GM15510 (cell line): ENCODE measurements around the gene MYOC.

ENCODE experiments used
- POLR2A ChIP-seq: IDR thresholded peaks from 3 replicates; pipeline ENCODE4 v1.6.1; 2011; ENCODE audit warnings: borderline replicate concordance; ENCODE audit not compliant: insufficient read length; ENCODE audit errors: extremely low read depth

The MYOC gene

DNA sequence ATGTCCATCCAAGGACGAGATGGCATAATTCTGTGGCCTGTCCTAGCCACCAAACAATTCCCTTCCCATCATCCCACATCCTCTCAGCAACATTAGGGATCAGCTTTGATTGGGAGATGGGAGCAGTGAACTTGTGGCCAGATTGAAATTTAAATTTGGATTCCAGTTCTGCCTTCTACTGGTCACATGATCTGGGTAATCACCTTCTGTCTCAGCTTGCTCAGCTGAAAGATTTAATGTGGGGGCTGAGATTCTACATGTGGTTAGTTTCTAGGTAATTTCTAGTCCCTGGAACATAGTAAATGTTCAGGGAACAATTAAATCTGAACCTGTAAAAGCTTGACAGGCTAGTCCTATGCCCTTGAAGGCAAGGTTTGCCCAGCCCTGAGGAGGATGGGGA lies 27.3 kb downstream of the MYOC start:
- TF ChIP-seq POLR2A, result no peak

GRCh38 chr1:171623651-171624331 lies 28.7 kb downstream of the MYOC start:
- no peak for TF ChIP-seq POLR2A

DNA sequence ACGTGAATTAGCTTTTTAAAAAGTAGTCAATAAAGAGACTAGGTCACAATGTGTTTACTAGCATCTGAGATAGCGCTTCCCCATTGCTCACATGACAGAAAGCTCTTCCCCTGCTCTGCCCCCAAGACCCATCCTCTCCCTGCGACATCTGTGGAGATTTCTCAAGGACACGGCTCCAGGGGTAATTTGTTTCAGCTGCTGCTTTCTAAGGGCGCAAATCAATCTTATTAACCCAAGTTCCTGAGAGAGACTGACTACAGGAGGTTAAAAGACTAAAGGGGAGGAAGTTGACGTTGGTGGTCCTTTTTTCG lies 30.4 kb downstream of the MYOC start, which contains the start of gene MYOCOS:
MYOCOS (plus strand) TSS at position 92 of the 311 bp plus-strand sequence. CDS start 1,641 bp downstream, outside the sequence.
- TF ChIP-seq POLR2A, result no peak

DNA sequence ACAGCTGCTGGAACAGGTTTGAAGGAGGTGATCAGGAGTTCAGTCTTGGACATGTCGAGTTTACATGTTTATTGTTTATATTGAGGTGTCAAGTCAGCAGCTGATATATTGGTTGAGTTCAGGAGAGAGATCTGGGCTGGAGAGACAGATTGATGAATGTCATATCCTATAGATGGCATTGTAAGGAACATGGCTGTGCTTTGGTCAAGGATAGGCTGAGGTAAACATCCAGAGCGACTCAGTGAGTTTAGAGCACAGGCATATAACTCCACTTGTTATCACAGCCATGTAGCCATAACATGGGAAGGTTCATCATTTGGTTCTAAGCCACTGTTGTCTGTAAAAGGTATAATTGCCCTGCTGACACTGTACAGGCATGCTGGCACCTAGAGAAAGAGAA lies 35.9 kb downstream of the MYOC start:
- no peak for TF ChIP-seq POLR2A

DNA sequence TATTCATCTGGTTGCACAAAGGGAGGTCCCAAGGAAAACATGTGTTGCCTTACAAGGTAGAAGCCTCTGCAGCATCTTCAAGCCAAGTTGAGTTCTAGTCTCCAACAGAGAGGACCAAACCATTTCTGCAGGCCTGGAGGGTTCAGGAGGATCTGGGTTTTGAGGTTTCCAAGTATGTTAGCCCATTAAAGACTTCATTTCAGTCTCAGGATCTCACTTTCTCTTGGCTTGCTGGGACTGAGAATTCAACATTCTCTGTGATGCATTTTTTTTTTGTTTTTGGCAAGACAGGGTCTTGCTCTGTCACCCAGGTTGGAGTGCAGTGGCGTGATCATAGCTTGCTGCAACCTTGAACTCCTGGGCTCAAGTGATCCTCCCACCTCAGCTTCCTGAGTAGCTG lies 39.2 kb downstream of the MYOC start:
- no peak for TF ChIP-seq POLR2A

DNA sequence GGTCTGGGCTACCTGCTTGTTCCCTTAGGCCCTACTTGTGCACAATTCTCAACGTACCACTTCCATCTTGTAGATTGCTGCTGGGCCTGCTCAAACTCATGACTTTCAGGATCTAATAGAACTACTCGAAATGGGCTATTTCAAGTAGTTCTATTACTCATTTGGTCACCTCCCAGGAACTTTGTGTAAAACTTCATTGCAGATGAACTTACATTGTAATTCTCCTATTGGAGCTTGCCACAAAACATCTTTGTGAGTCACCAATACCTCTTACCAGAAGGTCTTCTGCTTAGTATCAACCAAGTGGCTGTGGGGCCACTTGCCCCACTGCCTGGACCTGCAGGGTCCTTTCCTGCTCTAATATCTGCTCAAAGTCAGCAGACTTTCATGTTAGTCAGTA lies 41.2 kb downstream of the MYOC start:
- no peak for TF ChIP-seq POLR2A

GRCh38 chr1:171610385-171610784 lies 42.1 kb downstream of the MYOC start:
- no peak for TF ChIP-seq POLR2A

GRCh38 chr1:171606402-171606941 lies 46.0 kb downstream of the MYOC start:
- TF ChIP-seq POLR2A, result no peak

DNA sequence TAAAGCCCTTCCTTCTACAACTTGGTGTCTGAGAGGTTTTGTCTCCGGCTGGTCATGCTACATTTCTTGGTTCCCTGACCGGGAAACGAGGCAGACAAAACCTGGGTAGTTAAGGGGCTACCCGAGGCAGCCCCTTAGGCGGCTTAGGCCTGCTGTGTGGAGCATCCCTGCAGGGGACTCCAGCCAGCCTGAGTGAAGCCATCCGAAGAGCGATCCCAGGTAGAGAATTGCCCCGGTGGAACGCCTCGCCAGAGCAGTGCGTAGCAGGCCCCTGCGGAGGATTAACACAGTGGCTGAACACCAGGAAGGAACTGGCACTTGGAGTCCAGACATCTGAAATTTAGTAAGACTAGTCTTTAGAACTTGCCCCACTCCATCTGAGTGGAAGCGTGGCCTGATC lies 51.6 kb downstream of the MYOC start:
- TF ChIP-seq POLR2A, result no peak

DNA sequence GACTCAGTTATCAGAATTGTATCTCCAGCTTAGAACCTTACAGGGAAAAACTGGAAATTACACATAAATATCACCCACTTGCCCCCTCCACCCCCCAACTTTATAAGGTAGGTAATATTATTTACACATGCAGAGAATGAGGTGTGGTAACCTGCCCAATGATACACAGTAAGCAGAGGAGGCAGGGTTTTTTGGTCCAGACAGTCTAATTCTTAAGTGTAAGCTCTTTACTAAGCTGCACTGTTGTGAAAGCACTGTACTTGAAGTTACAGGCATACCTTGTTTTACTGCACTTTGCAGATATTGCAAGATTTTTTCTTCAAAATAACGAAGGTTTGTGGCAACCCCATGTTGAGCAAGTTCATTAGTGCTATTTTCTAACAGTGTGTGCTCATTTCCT lies 55.3 kb downstream of the MYOC start:
- TF ChIP-seq POLR2A, result no peak

DNA sequence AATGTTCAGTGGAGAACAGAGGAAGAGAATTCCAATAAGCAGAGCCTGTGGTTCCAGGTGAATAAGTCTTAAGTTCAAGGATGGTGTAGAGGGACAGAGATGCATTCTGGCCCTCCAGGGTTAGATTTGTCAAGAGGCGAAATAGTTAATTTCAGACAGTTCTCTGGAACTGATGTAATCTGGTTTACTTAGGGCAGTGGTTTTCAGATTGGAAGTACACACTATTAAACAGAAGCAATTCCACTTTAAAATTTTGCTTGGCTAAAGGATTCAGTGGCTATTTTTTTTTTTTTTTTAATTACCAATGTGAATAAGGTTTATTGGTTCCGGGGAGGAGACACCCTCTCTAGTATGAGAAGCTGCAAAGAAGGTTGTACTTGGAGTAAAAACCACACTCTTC lies 55.8 kb downstream of the MYOC start:
- TF ChIP-seq POLR2A, result no peak

GRCh38 chr1:171596119-171596518 lies 56.4 kb downstream of the MYOC start:
- TF ChIP-seq POLR2A, result no peak

- TF ChIP-seq POLR2A, result no peak
Observed at GRCh38 chr1:171595324-171595723, 57.2 kb downstream of the MYOC start.

DNA sequence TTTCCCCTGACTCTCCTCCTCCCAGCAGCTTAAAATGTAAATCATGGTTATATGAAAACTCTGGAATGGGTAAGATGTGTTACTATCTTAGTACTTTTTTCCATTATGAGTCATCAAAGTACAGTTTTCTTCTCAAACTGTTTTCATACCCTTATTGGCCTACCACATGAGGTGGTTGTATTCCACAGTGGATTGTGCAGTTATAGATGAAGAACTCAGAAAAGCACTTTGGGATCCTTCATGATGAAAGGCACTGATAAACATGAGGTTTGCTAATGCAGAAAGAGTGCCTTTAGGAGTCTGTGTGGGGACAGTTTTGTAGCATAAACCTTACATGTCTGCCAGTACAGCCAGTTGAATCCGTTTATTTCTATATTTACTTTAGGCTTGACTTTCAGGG lies 62.5 kb downstream of the MYOC start:
- TF ChIP-seq POLR2A, result no peak

- no peak for TF ChIP-seq POLR2A
Observed at GRCh38 chr1:171588230-171588629, 64.3 kb downstream of the MYOC start.

DNA sequence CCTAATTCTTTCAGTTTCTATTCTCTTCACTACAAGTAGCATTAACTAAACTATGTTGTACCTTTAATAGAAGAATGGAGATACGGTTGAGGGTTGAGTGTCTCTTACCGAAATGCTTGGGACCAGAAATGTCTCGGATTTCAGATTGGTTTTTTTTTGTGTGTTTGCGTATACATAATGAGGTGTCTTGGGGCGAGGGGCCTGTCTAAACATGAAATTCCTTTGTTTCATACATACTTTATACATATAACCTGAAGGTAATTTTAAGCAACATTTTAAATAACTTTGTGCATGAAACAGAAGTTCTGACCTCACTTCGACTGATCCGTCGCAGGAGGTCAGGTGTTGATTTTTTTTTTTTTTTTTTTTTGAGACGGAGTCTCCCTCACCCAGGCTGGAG lies 66.8 kb downstream of the MYOC start:
- no peak for TF ChIP-seq POLR2A
